DND-41 (cell line): ENCODE results near the gene ARL6IP5.

ENCODE experiments used
- ATAC-seq: fragments of 200-7000 bp; cut with Tn5 transposase; 3 replicates; pipeline ENCODE4 v1.9.1; 2021; ENCODE audit warnings: low read depth; ENCODE audit not compliant: insufficient read depth
- DNase-seq: peaks from one replicate; pipeline ENCODE4 v3.0.0-alpha.2; 2020
- H2AFZ ChIP-seq: 2 replicates; pipeline ENCODE4 v1.6.0; 2012; ENCODE audit warnings: low read depth, low read length
- H3K27ac ChIP-seq: 2 replicates; pipeline ENCODE4 v1.5.1; 2012; ENCODE audit warnings: low read length, inconsistent platforms
- H3K27me3 ChIP-seq: fragments of 200-600 bp; sonication (generic); 2 replicates; pipeline ENCODE4 v1.6.0; 2012; ENCODE audit warnings: low read length, mild to moderate bottlenecking, inconsistent platforms; ENCODE audit not compliant: insufficient read depth, poor library complexity
- H3K36me3 ChIP-seq: 2 replicates; pipeline ENCODE4 v1.5.1; 2012; ENCODE audit warnings: low read length, inconsistent platforms; ENCODE audit not compliant: insufficient read depth
- H3K4me1 ChIP-seq: 2 replicates; pipeline ENCODE4 v1.5.1; 2012; ENCODE audit warnings: mild to moderate bottlenecking, low read length; ENCODE audit not compliant: insufficient read depth
- H3K4me2 ChIP-seq: 2 replicates; pipeline ENCODE4 v1.6.0; 2012; ENCODE audit warnings: mild to moderate bottlenecking, moderate library complexity, low read length, inconsistent platforms; ENCODE audit not compliant: insufficient read depth
- H3K4me3 ChIP-seq, 2 experiments: fragments of 200-600 bp in 1 of 2; shearing (Covaris generic) in 1 of 2; 2 replicates each; pipeline ENCODE4 v1.5.1; 2012 to 2016; ENCODE audit warnings: inconsistent platforms in 2 of 2, low read length in 2 of 2, mild to moderate bottlenecking in 2 of 2, low read depth in 1 of 2, moderate library complexity in 1 of 2
- H3K79me2 ChIP-seq: 2 replicates; pipeline ENCODE4 v1.6.0; 2012; ENCODE audit warnings: low read length, inconsistent platforms; ENCODE audit not compliant: insufficient read depth
- H3K9ac ChIP-seq: 2 replicates; pipeline ENCODE4 v1.6.0; 2012; ENCODE audit warnings: low read depth, mild to moderate bottlenecking, inconsistent platforms, low read length, moderate library complexity
- H3K9me3 ChIP-seq: 2 replicates; pipeline ENCODE4 v1.5.1; 2012; ENCODE audit warnings: low read length, moderate library complexity, mild to moderate bottlenecking, inconsistent platforms; ENCODE audit not compliant: insufficient read depth, severe bottlenecking
- H4K20me1 ChIP-seq: 2 replicates; pipeline ENCODE4 v1.6.0; 2012; ENCODE audit warnings: low read length; ENCODE audit not compliant: insufficient read depth
- EZH2 ChIP-seq: IDR thresholded peaks from 3 replicates; pipeline ENCODE4 v1.6.1; 2012; ENCODE audit warnings: borderline replicate concordance, low read depth, mild to moderate bottlenecking, moderate library complexity, low read length, inconsistent platforms; ENCODE audit not compliant: severe bottlenecking
- TF ChIP-seq, protein P1 (sequence below): IDR thresholded peaks from 2 replicates; pipeline ENCODE4 v1.5.1; 2012; ENCODE audit warnings: borderline replicate concordance, low read length, moderate library complexity, mild to moderate bottlenecking; ENCODE audit not compliant: poor library complexity, severe bottlenecking; ENCODE audit errors: extremely low read depth

Gene ARL6IP5

GRCh38 chr3:69121513-69121912 is 36.8 kb downstream of the ARL6IP5 start:
- H3K9ac ChIP-seq, result no peak overlapping the region
- H2AFZ ChIP-seq, result peak overlapping the region; percentile 63; the same call in 1 of the 2 replicates
- H3K9me3 ChIP-seq, result no peaks in the 10 kb centered on the region
- DNase-seq (no peak), ATAC-seq (no peak)
- H4K20me1 ChIP-seq, result no peaks in the 10 kb centered on the region
- no peak overlapping the region for H3K4me3 ChIP-seq
- H3K79me2 ChIP-seq, result no peaks in the 10 kb centered on the region
- H3K4me1 ChIP-seq, result no peaks in the 10 kb centered on the region
- H3K36me3 ChIP-seq, result no peaks in the 10 kb centered on the region
- no peak overlapping the region for H3K27ac ChIP-seq
- TF ChIP-seq, protein P1, sequence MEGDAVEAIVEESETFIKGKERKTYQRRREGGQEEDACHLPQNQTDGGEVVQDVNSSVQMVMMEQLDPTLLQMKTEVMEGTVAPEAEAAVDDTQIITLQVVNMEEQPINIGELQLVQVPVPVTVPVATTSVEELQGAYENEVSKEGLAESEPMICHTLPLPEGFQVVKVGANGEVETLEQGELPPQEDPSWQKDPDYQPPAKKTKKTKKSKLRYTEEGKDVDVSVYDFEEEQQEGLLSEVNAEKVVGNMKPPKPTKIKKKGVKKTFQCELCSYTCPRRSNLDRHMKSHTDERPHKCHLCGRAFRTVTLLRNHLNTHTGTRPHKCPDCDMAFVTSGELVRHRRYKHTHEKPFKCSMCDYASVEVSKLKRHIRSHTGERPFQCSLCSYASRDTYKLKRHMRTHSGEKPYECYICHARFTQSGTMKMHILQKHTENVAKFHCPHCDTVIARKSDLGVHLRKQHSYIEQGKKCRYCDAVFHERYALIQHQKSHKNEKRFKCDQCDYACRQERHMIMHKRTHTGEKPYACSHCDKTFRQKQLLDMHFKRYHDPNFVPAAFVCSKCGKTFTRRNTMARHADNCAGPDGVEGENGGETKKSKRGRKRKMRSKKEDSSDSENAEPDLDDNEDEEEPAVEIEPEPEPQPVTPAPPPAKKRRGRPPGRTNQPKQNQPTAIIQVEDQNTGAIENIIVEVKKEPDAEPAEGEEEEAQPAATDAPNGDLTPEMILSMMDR, result no peak
- H3K4me2 ChIP-seq, result no peak overlapping the region
- no peaks in the 10 kb centered on the region for H3K27me3 ChIP-seq

- no peaks in the 10 kb centered on the region for H3K4me1 ChIP-seq
- H3K27ac ChIP-seq, result no peak overlapping the region
- H3K9ac ChIP-seq, result no peak overlapping the region
- H4K20me1 ChIP-seq, result no peaks in the 10 kb centered on the region
- no peaks in the 10 kb centered on the region for H3K36me3 ChIP-seq
- no peak for DNase-seq
- no peaks in the 10 kb centered on the region for H3K9me3 ChIP-seq
- H3K79me2 ChIP-seq, result no peaks in the 10 kb centered on the region
- no peak overlapping the region for H3K4me2 ChIP-seq
- peaks cover under 1% of the 10 kb centered on the region for H3K27me3 ChIP-seq
- TF ChIP-seq, protein P1, result no peak
- TF ChIP-seq EZH2, result no peak
- no peak overlapping the region for H2AFZ ChIP-seq
- no peak for ATAC-seq
- no peak overlapping the region for H3K4me3 ChIP-seq
These were observed 37.2 kb downstream of the ARL6IP5 start for GRCh38 chr3:69121950-69122349.

DNA sequence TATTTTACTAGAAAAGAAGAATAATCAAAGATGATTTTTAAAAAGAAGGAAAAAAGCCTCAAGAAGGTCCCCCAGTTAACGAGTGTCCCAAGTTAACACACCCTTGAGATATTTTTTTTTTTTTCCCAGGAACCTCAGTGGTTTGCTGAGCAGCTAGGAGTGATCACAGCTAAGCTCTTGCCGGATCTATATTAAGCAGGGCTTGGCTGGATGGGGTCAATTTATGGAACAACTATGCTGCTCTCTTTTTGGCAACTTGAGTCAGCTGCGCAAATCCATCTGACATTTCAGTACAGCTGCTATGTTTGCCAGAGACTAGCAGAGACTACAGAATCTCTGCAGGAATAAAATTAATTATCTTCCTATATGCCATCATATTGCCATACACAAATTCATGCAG is 37.7 kb downstream of the ARL6IP5 start, which contains the start of gene LMOD3:
Gene LMOD3 (minus strand): TSS at position 193 of the 400 bp plus-strand sequence. CDS start 209 bp downstream, outside the sequence.
- no peak for DNase-seq
- peaks cover 4% of the 10 kb centered on the region for H3K27me3 ChIP-seq
- no peaks in the 10 kb centered on the region for H3K4me1 ChIP-seq
- peak within 1 kb of the TSS; percentile 63; the same call in 1 of the 2 replicates for H2AFZ ChIP-seq
- no peak within 1 kb of the TSS for H3K4me2 ChIP-seq
- H4K20me1 ChIP-seq, result no peaks in the 10 kb centered on the region
- H3K36me3 ChIP-seq, result no peaks in the 10 kb centered on the region
- H3K79me2 ChIP-seq, result no peaks in the 10 kb centered on the region
- no peak within 1 kb of the TSS for H3K4me3 ChIP-seq
- no peak within 1 kb of the TSS for H3K27ac ChIP-seq
- no peak within 1 kb of the TSS for H3K9ac ChIP-seq
- no peak for ATAC-seq
- no peaks in the 10 kb centered on the region for H3K9me3 ChIP-seq
- TF ChIP-seq, protein P1, result no peak

- Histone ChIP-seq H3K27ac (no peak overlapping the region), H2AFZ (no peak overlapping the region), H3K9me3 (no peaks in the 10 kb centered on the region), H3K4me1 (no peaks in the 10 kb centered on the region), H3K4me3 (no peak overlapping the region), H3K27me3 (peaks cover 4% of the 10 kb centered on the region), H3K9ac (no peak overlapping the region), H4K20me1 (no peaks in the 10 kb centered on the region), H3K79me2 (no peaks in the 10 kb centered on the region), H3K4me2 (no peak overlapping the region), H3K36me3 (no peaks in the 10 kb centered on the region)
- TF ChIP-seq, protein P1, result no peak
- no peak for TF ChIP-seq EZH2
- ATAC-seq (no peak), DNase-seq (no peak)
These were observed 41.5 kb downstream of the ARL6IP5 start for GRCh38 chr3:69126216-69126615.
